Amniotic epithelial cell (primary cell): ENCODE data around the gene BCL2L14.

Experiments used
- DNase-seq: peaks from one replicate; pipeline ENCODE4 v3.0.0-alpha.2; 2010; ENCODE audit warnings: low read depth

Gene BCL2L14, protein sequence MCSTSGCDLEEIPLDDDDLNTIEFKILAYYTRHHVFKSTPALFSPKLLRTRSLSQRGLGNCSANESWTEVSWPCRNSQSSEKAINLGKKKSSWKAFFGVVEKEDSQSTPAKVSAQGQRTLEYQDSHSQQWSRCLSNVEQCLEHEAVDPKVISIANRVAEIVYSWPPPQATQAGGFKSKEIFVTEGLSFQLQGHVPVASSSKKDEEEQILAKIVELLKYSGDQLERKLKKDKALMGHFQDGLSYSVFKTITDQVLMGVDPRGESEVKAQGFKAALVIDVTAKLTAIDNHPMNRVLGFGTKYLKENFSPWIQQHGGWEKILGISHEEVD

DNA sequence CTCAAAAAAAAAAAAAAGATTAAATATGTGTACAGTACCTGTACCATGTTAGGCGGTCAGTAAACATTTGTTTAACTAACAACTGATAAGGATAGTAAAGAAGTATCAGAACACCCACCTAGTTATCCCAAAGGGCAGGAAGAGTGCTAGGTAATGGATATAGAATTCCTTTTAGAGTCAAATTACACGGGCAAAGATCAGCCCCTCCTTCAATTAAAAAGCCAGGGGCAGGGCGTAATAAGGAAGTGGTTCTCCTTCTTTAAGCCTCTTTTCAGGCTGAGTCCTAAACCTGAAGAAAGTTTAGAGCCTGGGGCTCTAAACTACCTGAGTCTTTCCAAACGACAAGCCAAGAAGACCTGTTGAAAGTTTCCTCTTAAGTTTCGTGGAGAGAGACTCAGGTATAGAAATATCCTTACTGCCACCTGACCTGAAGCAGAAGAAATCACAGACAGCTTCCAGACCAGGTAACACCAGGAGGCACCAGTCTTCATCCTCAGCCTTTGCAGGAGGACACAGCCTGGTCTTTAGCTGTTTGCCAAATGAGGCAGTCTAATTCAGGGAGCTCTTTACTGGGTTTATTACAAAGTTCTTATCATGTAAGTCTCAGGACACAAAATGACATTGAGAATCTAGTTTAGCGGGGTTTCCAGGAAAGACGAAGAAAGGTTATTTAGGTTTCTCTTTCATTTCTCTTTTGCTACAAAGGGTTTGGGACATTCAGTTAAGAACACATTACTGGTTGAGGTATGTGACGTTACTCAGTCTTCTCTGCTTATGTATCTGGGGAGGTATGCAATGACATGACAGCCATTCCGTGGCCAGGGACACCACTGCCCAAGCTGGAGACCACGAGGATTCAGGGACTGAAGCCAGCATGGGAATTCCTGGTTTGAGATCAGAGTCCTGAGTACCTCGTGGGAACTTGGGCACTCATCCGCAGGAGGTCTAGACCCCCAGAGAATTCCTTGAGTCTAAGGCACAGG, at the start of gene BCL2L14:
Gene BCL2L14 (plus strand): TSS at position 266 of the 983 bp plus-strand sequence. CDS start 8,367 bp downstream, outside the sequence.
- no peak for DNase-seq

DNA sequence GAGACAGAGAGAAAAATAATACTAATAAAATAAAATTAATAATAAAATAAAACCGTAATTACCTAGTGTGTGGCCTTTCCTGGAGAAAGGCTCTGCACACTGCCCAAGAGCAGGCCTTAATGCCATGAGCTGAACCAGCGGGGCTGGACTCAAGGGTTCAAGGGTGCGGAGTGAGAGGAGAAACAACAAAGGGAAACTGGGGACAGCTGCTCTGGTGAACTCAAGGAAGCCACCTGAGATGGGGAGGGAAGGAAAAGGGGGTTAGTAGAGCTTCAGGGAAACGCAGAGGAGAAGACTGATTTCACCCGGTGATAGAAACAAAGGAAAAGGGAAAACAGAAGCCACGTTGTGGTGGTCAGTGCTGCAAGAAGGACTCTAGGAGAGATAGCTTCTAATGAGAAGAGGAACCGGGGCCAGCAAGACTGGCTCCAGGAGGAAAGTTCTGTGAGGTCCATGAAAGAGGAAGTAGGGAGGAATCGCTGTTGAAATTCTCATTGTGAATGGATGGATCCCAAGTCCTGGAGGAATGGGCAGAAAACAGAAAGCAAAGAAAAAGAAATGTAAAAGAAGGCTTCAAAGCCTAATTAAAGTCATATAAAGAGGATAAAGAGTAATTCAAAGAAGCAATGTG, 48.3 kb upstream of the BCL2L14 start:
- DNase-seq, result no peak

DNA sequence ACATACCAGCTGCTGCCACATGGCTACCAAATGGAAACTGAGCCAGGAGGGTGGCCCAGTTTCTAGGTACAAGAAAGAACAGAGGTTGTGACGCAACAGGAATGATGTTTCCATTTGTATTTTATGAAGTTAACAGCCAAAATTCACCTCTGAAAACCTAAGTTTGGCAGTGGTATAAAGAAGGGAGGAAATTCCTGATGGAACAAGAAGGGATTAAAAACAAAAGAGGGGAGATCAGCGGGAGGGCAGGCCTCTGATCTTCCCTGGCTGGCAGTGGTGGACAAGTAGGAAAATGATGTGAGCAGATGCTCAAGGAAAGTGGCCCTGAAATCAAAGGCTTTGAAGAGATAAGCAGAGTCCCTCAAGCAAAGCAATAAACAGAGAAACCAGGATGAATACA, 47.3 kb upstream of the BCL2L14 start:
- no peak for DNase-seq

DNA sequence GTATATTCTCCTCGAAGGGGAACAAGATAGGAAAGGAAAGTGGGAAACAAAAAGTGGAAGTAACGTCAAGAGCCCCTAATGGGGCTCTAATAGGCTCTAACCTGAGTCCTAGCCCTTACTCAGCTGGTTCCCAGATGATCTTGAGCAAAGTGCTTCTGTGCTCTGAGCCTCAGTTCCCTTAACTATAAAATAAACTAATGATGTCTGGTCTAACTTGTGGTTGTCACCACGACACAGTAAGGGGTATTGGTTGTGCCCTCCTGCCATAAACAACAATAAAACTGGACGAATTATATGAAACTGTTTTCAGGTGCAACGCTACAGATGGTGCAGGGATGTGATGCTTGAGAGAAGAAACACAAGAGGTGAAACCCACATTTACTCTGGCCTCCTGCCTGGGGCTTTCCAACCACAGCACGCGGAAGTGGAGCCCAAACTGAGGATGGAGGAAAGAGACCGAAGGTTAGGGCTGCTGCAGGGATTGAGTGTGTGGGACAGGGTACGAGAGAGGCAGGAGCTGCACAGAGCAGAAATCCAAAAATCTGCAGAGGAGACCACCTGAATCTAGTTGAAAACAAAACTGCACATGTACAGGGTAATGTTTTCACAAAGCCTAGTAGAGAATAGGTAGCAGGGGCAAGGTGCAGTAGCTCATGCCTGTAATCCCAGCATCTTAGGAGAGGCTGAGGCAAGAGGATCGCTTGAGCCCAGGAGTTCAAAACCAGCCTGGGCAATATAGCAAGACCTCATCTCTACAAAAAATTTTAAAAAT, 45.6 kb upstream of the BCL2L14 start:
- no peak for DNase-seq

DNA sequence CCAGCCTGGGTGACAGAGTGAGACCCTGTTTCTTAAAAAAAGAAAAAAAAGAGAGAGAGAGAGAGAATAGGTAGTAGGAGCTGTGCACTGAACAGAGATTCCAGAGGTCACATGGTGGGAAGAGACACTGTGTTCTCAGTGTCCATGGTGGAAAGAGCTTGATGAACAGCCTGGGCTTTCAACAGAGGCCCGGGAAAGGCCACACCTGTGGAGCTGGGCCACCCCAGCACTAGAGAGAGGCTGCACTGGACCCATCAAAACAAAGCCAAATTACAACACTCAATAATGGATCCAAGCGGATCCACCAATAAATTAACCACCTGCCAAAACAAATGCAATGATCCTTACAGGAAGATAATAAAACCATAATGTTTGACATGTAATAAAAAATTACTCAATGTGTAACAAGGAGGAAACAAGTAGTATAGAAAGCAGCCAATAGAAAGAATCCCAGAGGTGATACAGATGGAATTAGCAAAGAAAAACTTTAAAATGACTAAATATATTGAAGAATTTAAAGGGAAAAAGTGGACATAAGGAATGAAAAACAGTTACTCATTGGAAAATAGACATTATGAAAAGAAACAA, 44.8 kb upstream of the BCL2L14 start:
- no peak for DNase-seq

DNA sequence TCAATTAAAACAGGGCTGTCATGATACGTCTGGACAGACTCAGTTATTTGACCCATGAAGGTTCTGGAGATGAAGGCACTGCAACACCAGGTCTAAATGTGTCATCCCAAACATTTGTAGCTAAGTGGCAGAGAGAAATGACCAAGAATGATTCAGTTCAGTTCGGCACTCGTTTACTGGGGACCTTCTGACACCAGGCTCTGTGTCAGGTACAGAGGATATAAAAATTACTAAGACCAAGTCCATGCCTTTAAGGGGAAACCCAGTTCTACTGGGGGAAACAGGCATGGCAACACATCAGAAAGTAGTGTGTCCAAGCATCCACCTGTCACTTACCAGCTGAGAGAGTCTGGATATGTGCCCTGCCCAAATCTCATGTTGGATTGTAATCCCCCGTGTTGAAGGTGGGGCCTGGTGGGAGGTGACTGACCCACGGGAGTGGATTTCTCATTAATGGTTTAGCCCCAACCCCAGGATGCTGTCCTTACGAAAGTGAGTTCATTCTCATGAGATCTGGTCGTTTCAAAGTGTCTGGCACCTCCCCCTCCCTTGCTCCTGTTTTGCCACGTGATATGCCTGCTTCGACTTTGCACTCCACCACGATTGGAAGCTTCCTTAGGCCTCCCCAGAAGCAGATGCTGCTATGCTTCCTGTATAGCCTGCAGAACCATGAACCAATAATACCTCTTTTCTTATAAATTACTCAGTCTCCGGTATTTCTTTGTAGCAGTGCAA, 41.9 kb upstream of the BCL2L14 start:
- no peak for DNase-seq

DNA sequence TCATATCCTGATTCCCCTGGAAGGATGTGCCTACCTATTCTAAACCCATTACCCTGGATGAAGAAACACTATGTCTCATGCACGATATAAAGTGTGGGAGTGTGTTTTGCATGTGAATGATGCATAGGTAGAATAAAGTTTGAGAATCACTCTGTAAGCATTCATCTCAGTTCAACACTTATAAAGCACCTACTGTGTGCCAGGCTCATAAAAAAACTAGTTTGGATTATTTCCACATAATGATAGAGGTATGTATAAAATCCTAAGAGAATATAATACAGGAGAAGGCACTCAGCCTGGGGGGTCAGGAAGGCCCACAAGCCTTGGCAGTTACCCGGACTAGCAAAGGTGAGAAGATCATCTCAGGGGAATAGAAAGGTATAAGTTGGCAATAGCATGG, 41.1 kb upstream of the BCL2L14 start:
- no peak for DNase-seq

DNA sequence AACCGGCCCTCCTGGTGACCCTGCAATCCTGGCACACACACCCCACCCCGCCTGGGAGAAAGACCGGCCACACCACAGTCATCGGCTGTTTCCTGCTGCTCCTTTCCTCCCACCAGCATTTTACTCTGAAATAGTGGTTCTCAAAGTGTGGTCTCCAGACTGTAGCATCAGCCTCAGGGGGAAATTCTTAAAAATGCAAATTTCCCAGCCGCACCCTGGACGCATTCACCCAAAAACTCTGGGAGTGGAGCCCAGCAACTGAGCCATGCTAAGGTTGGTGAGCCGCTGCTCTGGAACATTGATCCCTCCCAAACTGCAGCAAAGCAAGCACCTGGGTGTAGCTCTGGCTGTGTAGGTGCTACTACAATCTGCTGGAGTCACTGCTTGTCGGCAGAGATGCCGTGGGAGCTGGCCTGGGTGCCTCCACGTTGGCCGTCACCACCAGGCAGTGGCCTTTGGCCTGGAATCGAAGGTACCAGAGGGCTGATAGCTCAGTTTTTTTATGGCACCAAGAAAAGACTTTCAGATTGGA, 38.4 kb upstream of the BCL2L14 start:
- no peak for DNase-seq

DNA sequence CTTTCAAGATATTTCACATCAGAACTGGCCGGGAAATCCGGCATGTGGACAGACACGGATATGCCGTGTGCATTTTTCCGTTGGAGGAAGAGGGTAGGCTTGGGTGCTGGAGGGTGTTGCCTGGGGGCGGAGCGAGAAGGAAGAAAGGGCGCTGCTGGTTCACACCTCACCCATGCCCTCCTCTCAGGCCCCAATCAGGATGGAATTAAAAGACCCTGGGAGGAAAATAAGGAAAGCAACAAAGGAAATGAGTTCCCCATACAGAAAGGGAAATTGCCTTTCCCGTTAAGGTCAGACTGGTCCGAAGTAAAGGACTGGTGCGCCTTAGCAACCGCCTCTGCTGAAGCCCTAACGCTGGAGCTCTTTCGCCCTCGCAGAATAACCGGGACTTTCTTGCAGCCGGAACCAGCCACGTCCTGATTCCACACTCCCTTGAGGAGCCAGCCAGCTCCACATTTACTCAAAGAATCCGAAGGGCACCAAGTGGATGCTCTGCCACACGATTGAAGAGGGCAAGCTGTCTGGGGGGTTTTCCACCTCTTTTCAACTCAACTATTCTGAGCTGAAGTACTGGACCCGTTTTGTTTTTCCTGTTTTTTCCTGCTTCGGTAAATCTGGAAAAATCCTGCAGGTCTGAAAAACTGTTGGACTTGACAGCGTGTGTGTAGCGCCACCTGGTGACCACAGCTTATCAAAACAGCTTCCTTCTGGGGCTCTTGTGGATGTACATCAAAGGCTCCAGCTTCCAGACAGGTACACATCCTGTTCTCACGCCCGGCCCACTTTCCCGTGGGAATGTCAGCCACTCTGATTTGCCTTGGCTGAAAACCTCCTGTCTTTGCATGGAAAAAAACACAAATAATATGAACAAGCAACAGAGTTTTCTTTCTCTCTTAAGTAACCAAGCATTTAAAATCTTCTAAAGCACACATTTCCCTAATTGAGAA, 37.6 kb upstream of the BCL2L14 start:
- peak; percentile 85 for DNase-seq

DNA sequence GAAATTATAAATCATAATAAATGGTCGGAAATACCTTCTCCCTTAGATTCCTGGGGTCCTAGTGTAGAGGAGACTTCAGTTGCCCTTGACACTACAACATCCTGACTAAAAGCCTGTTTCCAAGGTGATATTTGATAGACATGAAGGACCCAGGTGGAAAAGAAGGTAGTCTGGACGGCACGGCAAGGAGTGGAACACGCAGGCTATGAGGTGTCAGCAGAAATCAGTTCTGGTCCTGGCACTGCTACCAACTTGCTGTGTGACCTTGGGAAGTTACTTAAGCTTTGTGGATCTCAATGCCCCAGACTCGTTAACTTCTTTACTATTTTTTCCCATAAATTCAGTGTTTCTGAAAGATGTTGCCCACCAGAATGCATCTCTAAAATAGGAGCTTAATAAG, 36.9 kb upstream of the BCL2L14 start:
- no peak for DNase-seq

DNA sequence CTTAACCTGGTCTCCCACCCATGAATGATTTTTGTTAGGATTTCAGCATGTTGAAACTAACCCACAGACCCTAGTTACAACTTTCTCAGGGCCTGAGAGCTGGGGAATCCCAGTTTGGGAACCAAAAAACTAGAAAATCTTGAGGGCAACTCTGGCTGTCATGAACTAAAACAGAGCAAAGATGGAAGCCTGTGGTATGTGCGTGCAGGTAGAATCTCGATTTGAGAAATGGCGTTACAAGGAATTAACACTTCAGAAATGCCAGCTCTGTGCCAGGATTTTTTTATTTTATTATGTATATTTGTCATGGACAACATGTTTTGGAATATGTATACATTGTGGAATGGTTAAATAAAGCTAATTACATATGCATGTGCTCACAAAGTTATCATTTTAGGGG, 36.4 kb upstream of the BCL2L14 start:
- no peak for DNase-seq

DNA sequence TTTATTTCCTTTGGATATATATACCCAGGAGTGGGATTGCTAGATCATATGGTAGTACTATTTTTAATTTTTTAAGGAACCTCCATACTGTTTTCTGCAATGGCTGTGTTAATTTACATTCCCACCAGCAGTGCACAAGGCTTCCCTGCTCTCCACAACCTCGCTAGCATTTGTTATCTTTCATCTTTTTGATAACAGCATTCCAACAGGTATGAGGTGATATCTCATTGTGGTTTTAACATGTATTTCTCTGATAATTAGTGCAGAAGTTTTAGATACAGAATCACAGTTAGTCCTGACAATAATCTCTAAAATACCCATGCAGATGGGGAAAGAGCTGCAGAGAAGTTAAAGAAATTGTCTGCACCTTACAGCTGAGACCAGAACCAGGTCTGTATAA, 35.5 kb upstream of the BCL2L14 start:
- DNase-seq, result no peak

DNA sequence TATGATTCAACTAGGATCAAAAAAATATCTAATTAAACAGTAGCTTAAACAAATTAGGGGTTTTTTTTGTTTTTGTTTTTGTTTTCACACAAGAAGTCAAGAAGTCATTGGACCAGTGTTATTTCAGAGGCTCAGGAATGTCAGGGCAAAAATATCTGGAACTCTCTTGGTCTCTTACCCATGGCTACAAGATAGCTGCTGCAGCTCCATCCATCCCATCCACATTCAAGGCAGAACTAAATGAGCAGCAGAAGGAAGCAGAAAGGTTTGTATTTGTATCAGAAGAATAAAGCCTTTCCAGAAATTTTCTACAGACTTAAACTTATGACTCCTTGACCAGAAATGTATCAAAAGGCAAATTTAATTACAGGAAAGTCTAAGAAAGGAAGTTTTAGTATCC, 33.8 kb upstream of the BCL2L14 start:
- no peak for DNase-seq

DNA sequence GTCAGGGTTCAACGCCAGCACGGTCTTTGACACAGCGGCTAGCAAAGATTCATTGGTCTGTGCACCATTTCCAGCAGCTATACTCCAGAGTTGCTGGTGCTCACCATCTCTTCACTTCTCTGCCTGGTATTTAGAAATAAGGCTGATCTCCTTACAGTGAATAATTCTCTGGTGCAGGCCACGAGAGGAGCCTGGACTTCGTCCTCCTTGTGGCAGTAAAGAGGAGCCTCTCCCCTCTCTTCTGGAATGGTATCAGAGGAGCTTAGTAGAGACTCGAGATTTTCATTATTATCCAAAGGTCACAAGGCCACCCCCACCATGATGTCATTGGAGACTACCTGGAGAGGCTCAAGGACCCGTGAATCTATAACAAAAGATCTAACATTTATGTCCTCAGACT, 30.8 kb upstream of the BCL2L14 start:
- no peak for DNase-seq

DNA sequence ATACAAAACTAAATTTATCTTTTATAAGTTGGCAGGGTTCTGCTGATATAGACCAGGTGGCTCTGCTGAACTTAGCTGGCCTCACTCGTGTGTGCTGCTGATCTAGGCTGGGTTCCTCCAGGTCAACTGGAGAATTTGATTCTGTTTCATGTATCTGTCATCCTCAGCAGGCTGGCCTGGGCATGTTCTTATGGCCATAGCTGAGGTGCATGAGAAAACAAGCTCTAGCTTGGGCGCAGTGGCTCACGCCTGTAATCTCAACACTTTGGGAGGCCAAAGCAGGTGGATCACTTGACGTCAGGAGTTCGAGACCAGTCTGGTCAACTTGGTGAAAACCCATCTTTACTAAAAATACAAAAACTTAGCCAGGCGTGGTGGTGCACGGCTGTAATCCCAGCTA, 24.3 kb upstream of the BCL2L14 start:
- peak; percentile 26 for DNase-seq

DNA sequence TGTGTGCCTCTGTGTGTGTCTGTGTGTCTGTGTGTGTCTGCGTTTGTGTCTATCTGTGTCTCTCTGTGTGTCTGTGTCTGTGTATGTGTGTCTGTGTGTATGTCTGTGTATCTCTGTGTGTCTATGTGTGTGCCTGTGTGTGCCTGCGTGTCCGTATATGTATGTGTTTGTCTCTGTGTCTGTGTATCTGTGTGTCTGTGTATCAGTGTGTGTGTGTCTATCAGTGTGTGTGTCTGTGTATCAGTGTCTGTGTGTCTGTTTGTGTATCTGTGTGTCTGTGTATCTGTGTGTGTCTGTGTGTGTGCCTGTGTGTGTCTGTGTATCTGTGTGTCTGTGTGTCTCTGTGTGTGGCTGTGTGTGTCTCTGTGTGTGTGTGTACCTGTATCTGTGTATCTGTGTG, 23.1 kb upstream of the BCL2L14 start:
- DNase-seq, result no peak

DNA sequence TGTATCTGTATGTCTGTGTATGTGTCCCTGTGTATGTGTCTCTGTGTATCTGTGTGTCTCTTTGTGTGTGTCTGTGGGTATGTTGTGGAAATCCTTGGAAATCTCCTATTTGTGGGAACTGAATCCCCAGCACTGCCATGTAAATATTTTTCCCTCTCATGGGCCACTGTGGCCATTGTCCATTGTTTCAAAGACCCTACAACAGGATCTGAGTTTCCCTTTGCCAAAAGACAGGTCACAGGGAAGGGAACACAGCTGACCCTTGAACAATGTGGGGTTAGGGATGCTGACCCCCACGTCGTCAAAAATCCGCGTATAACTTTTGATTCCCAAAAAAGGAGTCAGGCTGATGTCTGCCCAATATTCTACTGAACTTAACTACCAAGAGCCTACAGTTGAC, 22.5 kb upstream of the BCL2L14 start:
- DNase-seq, result no peak

DNA sequence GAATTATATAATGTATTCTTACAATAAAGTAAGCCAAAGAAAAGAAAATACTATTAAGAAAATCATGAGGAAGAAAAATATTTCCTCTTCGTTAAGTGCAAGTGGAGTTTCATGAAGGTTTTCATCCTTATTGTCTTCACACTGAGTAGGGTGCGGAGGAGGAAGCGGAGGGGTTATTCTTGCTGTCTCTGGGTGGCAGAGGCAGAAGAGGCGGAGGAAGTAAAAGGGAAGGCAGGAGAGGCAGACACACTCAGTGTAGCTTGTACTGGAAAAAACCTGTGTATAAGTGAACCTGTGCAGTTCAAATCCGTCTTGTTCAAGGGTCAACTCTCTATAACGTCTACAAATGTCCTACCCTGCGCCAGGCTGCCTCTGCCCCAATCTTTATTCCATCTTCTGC, 22.0 kb upstream of the BCL2L14 start:
- no peak for DNase-seq

DNA sequence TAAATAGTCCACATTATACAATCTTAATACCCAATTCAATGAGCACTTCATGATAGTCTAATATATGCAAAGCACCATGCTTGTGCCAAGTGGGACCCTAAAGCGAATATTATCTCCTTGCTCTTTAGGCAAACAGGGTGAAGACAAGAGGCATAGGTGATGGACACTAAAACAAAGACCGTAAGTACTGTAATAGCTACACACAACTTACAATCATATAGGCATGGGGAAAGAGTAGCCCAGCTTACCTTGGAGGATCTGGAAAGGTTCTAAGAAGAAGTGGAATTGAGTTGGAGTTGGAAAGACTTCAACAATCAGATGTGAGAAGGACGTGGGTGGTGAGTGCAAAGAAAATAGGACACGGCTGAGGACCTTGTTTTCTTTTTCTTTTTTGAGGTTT, 19.1 kb upstream of the BCL2L14 start:
- no peak for DNase-seq
